ENCODE results near the gene TNFSF8. TPM values are rescaled to one million over a fixed set of nuclear protein-coding genes. Genes with fewer than 3 reads are reported as not detected.

The TNFSF8 gene
- total RNA-seq, 2 experiments from 2014 or later: 76.2 to 88.8 TPM

GRCh38 chr9:114860187-114860586 is 70.2 kb downstream of the TNFSF8 start:
- no peak for DNase-seq
- peaks cover 7% of the 10 kb centered on the region for H3K36me3 Mint-ChIP-seq (ENCODE audit: low read depth)
- peaks cover 6% of the 10 kb centered on the region for H3K27me3 Mint-ChIP-seq
- H3K4me1 Mint-ChIP-seq: peaks cover 7% of the 10 kb centered on the region
- CTCF ChIA-PET: interaction anchor here (1.1 kb wide), 1 partner anchor 584 kb away, joined by 4 read pairs; no protein-coding TSS in a partner anchor
- H3K4me3 Mint-ChIP-seq: no peak overlapping the region
- H3K27ac Mint-ChIP-seq: no peak overlapping the region
- H3K9me3 Mint-ChIP-seq: peaks cover 27% of the 10 kb centered on the region
- POLR2A ChIA-PET: no interaction called here

DNA sequence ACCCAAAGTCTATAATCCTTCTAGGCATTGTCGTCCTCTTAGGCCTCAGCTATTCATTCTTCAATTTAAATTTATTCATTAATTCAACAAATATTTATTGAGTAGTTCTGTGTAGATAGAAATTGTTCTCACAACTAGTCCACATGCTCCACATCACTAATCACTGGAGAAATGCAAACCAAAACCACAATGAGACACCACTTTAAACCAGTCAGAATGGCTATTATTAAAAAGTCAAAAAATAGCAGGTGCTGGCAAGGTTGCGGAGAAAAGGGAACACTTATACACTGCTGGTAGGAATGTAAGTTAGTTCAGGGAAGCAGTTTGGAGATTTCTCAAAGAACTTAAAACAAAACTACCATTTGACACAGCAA is 73.5 kb downstream of the TNFSF8 start:
- no peak overlapping the region for H3K27ac Mint-ChIP-seq
- DNase-seq: no peak
- ChIA-PET POLR2A (no interaction called here), CTCF (no interaction called here)
- H3K9me3 Mint-ChIP-seq: peaks cover 19% of the 10 kb centered on the region
- peaks cover 4% of the 10 kb centered on the region for H3K4me1 Mint-ChIP-seq
- peaks cover 6% of the 10 kb centered on the region for H3K27me3 Mint-ChIP-seq
- no peak overlapping the region for H3K4me3 Mint-ChIP-seq
- H3K36me3 Mint-ChIP-seq (ENCODE audit: low read depth): peaks cover 6% of the 10 kb centered on the region

- Mint-ChIP-seq H3K4me1 (peaks cover 5% of the 10 kb centered on the region), H3K4me3 (no peak overlapping the region), H3K27ac (no peak overlapping the region), H3K27me3 (peaks cover 6% of the 10 kb centered on the region), H3K36me3 (ENCODE audit: low read depth) (peaks cover 6% of the 10 kb centered on the region), H3K9me3 (peaks cover 20% of the 10 kb centered on the region)
- ChIA-PET POLR2A (no interaction called here), CTCF (interaction anchor here (0.9 to 1.3 kb wide), 2 partner anchors 9 to 53 kb away, joined by 3 read pairs; no protein-coding TSS in a partner anchor)
- DNase-seq: no peak
Measured at GRCh38 chr9:114856215-114856941, 74.0 kb downstream of the TNFSF8 start.

DNA sequence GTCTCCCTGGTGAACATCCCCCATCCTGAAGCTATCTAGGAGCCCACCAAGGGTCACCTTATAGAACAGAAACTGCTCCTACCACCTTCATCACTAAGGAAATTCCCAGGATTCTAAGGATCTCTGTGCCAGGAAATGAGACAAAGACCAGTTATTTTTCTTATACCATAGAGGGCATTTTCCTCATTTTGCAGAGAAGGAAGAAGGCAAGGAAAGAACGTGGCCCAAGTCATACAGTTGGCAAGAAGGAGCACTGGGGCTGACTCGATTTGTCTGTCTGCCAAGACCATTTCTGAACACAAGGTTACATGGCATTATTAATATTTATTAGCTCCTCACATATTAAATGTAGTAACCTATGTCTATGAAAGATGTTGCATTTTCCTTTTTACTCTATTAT is 74.9 kb downstream of the TNFSF8 start:
- Mint-ChIP-seq H3K27ac (no peak overlapping the region), H3K36me3 (ENCODE audit: low read depth) (peaks cover 6% of the 10 kb centered on the region), H3K4me3 (no peak overlapping the region), H3K27me3 (peaks cover 6% of the 10 kb centered on the region), H3K9me3 (peaks cover 22% of the 10 kb centered on the region), H3K4me1 (peaks cover 12% of the 10 kb centered on the region)
- POLR2A ChIA-PET: no interaction called here
- DNase-seq: no peak
- CTCF ChIA-PET: interaction anchor here (0.9 to 1.3 kb wide), 2 partner anchors 8 to 52 kb away, joined by 3 read pairs; no protein-coding TSS in a partner anchor

DNA sequence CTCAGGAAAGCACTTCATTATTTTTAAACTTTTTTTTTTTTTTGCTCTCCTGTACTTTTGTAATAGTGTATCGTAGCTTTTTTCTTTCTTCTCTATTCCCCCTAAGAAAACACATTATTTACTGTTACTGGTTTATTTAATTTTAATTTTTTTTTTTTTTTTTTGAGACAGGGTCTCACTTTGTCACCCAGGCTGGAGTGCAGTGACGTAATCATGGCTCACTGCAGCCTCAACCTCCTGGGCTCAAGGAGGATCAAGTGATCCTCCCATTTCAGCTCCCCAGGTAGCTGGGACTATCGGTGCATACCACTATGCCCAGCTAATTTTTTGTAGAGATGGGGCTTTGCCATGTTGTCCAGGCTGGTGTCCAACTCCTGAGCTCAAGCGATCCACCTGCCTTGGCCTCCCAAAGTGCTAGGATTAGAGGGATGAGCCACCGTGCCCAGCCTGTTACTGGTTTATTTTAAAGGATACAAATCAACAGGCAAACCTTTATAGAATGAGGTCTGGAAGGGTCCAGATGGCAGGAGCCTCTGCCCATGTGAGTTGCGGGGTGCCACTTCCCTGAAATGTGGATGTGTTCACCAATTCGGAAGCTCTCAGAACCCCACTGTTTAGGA is 75.5 kb downstream of the TNFSF8 start:
- Mint-ChIP-seq H3K27ac (no peak overlapping the region), H3K36me3 (ENCODE audit: low read depth) (peaks cover 6% of the 10 kb centered on the region), H3K4me1 (peaks cover 10% of the 10 kb centered on the region), H3K27me3 (peaks cover 6% of the 10 kb centered on the region), H3K9me3 (peaks cover 22% of the 10 kb centered on the region), H3K4me3 (no peak overlapping the region)
- ChIA-PET POLR2A (no interaction called here), CTCF (interaction anchor here (1.3 kb wide), 1 partner anchor 51 kb away, joined by 3 read pairs; no protein-coding TSS in a partner anchor)
- DNase-seq: no peak

- CTCF ChIA-PET: no interaction called here
- no peak overlapping the region for H3K27ac Mint-ChIP-seq
Measured at GRCh38 chr9:114853071-114853855, 77.1 kb downstream of the TNFSF8 start.

GRCh38 chr9:114852050-114852594 is 78.3 kb downstream of the TNFSF8 start:
- H3K27ac Mint-ChIP-seq: no peak overlapping the region
- CTCF ChIA-PET: interaction anchor here (0.8 kb wide), 1 partner anchor 10 kb away, joined by 3 read pairs; no protein-coding TSS in a partner anchor
- H3K36me3 Mint-ChIP-seq (ENCODE audit: low read depth): no peaks in the 10 kb centered on the region
- no peak for DNase-seq
- H3K27me3 Mint-ChIP-seq: no peaks in the 10 kb centered on the region
- POLR2A ChIA-PET: no interaction called here
- H3K9me3 Mint-ChIP-seq: peaks cover 8% of the 10 kb centered on the region
- peaks cover 10% of the 10 kb centered on the region for H3K4me1 Mint-ChIP-seq
- H3K4me3 Mint-ChIP-seq: no peak overlapping the region

More at GRCh38 chr9:114853071-114853855, 77.1 kb downstream of the TNFSF8 start:
- Mint-ChIP-seq H3K27me3 (no peaks in the 10 kb centered on the region), H3K4me1 (peaks cover 10% of the 10 kb centered on the region), H3K4me3 (no peak overlapping the region), H3K9me3 (peaks cover 12% of the 10 kb centered on the region), H3K36me3 (ENCODE audit: low read depth) (no peaks in the 10 kb centered on the region)
- no peak for DNase-seq
- POLR2A ChIA-PET: no interaction called here

- Mint-ChIP-seq H3K9me3 (peaks cover 6% of the 10 kb centered on the region), H3K4me3 (no peak overlapping the region), H3K4me1 (peaks cover 10% of the 10 kb centered on the region), H3K36me3 (ENCODE audit: low read depth) (no peaks in the 10 kb centered on the region), H3K27ac (no peak overlapping the region), H3K27me3 (no peaks in the 10 kb centered on the region)
- ChIA-PET POLR2A (no interaction called here), CTCF (interaction anchor here (0.8 kb wide), 1 partner anchor 9 kb away, joined by 3 read pairs; no protein-coding TSS in a partner anchor)
- no peak for DNase-seq
Measured at GRCh38 chr9:114851306-114851705, 79.1 kb downstream of the TNFSF8 start.

Other genes with a start within 250 kb of the TNFSF8 start
- gene TEX48, start 248.4 kb downstream of the TNFSF8 start, total RNA-seq: under 1 TPM; 0.83 to 0.97 TPM
- gene TNFSF15, start 124.6 kb downstream of the TNFSF8 start, total RNA-seq: 1 to 10 TPM; 2.0 to 2.5 TPM
- under 1 TPM in 1 of 2 experiments, not detected in 1; 0.12 TPM for gene TNC, start 187.6 kb upstream of the TNFSF8 start, total RNA-seq

Measured in activated CD4-positive, alpha-beta T cell treated with anti-CD3 and anti-CD28 coated beads, Interleukin-2, amount 10 ng/mL, durations not matched to agents 7 days and 5 days (primary cell).